HUDEP-2 (cell line): Measurements from ENCODE around the gene NKX3-2.
"Not testable (repeated sequence)": the region's sequence is repeated elsewhere in the genome, so short reads cannot be mapped to it uniquely, and the experiment has no call there.

Source experiments
- DNase-seq, 76 experiments: peaks; one replicate each; lab custom pipeline; 2025; ENCODE audit not compliant: unreplicated experiment in 76 of 76; lab: John Stamatoyannopoulos, UW

NKX3-2 gene

GRCh38 chr4:13543839-13544605 lies at the start of gene NKX3-2:
TSS of gene NKX3-2 (minus strand) at chr4:13544508. CDS start at chr4:13544414, 94 bp downstream.
- DNase-seq: no peak

- DNase-seq: no peak
Measured at GRCh38 chr4:13592220-13592619, 47.9 kb upstream of the NKX3-2 start.

- DNase-seq: no peak
Measured at GRCh38 chr4:13590766-13591165, 46.5 kb upstream of the NKX3-2 start.

GRCh38 chr4:13588954-13589353 lies 44.6 kb upstream of the NKX3-2 start:
- DNase-seq: no peak

DNA sequence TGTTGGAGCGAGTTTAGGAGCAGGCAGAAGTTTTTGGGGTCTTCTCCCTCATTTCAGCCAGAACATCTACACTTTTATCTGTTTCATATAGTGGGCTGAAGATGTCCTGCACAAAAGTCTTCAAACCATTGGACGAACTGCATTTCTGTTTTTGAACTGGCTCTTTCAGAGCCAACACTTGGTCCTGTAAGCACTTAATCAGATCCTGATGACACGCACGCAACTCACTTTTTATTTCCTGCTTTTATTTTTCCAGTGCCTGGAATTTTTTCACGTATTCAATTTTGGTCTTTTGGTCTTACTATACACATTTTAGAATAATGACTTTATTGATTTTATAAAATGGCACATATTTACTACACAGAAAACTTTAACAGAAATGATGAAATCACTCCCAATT lies 40.2 kb upstream of the NKX3-2 start:
- DNase-seq: no peak

DNA sequence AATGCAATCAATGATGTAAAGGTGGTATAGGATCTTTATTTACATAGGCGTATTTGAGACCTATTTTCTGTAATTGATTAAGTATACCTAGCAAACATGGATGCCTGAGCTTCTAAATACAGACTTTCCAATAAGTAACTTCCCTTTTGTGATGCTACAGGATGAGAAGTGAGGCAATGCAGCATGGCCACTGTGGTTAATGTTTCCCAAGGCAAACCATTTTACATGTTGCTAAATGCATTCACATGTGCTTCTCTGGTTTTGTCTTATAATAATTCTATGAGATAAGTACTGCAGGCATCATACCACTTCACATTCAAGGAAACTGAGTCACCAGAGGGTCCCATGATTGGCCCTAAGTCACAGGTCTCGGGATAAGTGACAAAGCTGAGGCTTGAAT lies 35.7 kb upstream of the NKX3-2 start:
- DNase-seq: no peak

- no peak for DNase-seq
Measured at GRCh38 chr4:13577660-13578059, 33.4 kb upstream of the NKX3-2 start.

GRCh38 chr4:13570916-13571315 lies 26.6 kb upstream of the NKX3-2 start:
- DNase-seq: no peak

DNA sequence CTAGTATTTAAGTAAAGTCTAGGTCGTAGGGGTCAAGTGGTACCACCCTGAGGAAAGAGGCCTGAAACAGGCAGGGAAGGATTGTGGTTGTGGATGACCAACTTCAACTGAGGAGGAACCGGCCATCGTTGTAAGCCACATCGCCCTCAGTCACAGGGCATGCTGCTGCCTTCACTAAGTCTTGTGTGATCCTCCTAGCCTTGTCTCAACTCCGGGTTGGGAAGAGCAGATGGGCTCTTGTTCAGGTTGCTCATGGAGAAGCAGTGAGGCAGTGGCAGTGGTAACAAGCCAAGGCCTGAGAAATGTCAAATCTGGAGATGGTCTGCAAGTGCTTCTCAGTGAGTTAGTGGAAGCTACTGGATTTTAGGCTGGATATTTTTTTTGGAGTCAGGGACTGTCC lies 22.8 kb upstream of the NKX3-2 start:
- no peak for DNase-seq

- no peak for DNase-seq
Measured at GRCh38 chr4:13562876-13563275, 18.6 kb upstream of the NKX3-2 start.

DNA sequence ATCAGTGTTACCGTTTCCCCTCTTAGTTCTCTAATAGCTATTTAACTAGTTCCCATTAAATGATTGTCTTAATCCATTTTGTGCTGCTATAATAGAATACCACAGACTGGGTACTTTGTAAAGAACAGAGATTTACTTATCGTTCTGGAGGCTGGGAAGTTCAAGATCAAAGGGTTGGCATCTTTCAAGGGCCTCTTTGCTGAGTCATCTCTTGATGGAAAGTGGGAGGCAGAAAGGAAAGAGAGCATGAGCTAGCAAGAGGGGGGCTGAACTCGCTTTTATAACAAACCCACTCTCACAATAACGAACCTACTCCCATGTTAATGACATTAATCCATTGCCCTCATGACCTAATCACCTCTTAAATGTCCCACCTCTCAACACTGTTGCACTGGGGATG lies 17.4 kb upstream of the NKX3-2 start:
- DNase-seq: no peak

- not testable (repeated sequence) for DNase-seq
Measured at GRCh38 chr4:13560111-13560510, 15.8 kb upstream of the NKX3-2 start.

- DNase-seq: no peak
Measured at GRCh38 chr4:13559413-13559812, 15.1 kb upstream of the NKX3-2 start.

DNA sequence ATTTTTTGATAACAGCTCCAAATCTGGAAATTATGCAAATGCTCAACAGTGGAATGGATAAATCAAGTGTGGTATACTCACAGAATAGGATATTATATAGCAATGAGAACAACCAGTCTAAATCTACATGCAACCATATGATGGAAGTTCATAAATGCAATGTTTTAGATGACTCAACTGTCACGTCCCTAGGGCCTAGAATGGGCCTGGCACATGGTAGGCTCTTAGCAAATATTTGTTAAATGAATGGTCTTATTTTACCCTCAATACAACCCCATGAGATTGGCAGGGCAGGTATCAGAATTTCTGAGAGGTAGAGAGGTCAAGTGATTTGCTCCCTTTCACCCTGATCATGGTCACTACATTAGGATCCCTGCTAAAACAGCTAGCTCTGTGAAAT lies 14.6 kb upstream of the NKX3-2 start:
- no peak for DNase-seq

DNA sequence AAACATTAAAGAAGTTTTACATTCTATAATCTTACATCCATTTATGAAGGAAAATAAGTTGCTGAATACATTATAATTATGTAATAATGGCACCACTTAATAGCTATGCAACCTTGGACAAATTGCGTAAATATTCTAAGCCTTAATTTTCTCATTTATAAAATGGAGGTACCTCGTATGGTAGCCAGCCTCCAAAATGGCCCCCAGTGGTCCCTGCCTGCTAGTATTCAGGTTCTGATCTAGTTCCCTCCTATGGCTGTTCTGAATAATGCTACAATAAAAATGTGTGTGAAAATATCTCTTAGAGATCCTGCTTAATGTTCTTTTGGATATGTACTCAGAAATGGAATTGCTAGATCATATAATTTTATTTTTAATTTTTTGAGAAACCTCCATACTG lies 11.0 kb upstream of the NKX3-2 start:
- DNase-seq: no peak

GRCh38 chr4:13553081-13553480 lies 8.8 kb upstream of the NKX3-2 start:
- no peak for DNase-seq

DNA sequence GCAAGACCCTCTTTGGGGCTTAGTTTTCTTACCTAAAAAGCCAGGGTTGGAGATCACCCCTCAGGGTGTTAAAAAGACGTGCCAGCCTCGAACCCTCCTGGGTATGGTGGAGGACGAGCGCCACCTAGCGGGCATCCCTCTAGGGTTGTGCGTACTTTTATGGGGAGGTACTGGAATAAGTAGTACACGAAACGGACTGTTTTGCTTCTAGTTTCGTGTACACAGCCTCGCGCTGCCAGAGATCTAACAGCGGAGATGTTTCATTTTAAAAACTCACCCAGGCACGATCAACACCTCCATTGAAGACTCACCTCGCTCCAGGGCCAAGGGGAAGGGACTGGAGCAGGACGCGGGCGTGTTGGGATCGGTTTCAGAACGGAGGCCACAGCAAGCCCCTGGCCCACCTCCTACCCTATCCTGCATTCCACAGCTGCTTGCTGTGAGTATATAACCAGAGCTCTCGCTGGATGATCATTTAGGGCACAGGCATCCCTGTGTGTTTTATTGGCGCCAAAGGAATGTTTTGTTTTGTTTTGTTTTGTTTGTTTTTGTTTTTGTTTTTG lies 4.8 kb upstream of the NKX3-2 start:
- DNase-seq: peak in 73 of 76 experiments; percentile 1 to 81 (median 62)

DNA sequence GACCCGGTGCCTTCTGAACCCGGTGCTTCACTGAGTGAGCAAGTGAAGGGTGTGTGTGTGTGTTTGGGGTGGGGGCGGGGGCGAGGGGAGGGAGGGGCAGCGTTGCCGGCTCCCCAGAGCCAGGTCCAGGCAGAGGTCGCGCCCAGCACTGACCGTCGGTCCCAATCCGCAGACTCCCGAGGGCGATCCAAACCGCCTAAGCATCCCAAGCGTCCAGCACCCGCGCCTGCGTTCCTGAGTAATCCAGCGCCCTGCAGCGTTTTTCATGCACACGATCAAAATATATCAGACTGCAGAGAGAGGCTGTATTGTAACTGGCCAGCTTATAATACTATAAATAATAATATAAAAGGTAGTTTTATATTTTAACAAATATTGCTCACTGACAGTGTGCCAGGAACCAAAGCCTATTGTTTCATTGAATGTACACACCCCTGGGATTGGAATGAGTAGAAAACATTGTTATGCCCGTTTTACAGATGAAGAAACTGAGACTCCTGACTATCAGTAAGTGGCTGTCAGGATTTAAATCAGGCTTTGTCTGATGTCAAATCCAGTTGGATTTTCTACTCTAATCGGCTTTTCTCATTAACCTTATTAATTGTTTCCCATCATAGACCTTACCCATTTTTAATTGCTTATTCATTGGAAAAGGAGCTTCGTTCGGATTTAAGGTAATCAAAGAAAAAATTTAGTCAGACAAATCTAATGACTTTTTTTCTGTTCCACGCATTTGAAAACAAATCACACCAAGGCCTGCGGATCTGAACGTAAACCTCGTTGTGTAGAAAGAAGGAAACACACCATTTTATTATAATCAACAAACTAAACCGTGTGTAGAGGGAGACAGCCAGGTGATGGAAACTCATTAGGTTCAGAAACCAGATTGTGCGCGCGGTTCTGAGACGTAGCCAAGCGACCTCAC lies 4.0 kb upstream of the NKX3-2 start:
- DNase-seq: no peak

DNA sequence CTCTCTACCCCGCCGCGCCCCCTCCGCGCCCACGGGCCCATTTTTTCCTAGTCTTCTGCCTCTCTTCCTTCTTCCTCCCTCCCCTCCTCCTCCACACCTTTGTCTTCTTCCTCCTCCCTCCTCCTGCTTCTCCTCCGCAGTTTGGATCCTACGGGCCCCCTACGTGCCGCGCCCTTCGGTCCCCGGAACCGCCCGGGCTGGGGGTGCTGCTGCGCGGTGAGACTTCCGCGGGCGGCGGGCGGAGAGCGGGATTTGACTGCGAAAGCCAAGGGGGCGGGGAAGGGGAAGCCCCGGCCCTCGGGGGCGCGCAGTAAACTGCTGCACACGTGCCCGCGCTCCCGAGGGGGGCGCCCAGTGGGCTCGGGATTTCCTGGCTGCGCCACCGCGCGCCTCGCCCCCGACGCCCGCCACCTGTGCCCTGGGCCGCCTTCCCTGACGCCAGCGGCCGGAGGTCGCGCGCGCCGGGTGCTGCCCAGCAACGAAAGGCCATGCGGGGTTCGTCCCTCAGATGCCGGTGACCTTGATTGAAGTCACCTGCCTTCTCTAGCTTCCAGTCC lies 3.3 kb upstream of the NKX3-2 start:
- no peak for DNase-seq

DNA sequence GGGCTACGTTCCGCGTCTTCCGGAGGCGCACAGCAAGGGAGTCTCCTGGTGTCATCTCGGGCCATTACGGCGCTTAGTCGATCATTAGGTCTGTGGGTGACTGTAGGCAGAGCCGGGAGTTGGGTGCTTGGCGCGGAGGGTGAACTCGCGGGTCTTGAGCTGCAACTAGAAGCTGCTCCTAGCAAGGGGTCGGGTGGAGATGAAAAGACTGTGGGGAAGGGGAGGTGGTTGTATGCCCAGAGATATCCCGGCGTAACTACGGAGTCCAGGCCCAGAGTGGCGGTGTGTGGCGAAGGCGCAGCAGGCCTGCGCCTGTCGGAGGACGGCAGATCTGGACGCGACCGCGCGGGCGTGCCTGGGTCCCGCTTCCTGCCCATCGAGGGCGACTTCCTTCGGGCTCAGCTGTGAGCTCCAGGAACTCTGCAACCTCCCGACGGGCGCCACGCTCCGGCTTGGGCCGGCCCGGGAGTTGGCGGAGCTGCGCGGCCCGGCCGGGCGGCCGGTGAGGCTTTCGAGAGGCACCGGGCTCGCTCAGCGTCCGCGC lies 2.7 kb upstream of the NKX3-2 start:
- DNase-seq: peak in 1 of 76 experiments; percentile 10
